Progenitor cell of endocrine pancreas (in vitro differentiated cells): ENCODE results near the gene CAMKK1. TPM values are rescaled to one million over a fixed set of nuclear protein-coding genes. Genes with fewer than 3 reads are reported as not detected.
A peak's percentile ranks its signal among the peaks of the same experiment; 100 is the strongest.

ENCODE experiments used
- DNase-seq: peaks from one replicate; pipeline ENCODE4 v3.0.0; 2021; ENCODE audit warnings: low spot score; ENCODE audit not compliant: unreplicated experiment
- H3K27ac Mint-ChIP-seq: 2 replicates; pipeline ENCODE4 v1.8.0; 2021; ENCODE audit warnings: mild to moderate bottlenecking, moderate library complexity, mixed read lengths
- H3K27me3 Mint-ChIP-seq: 2 replicates; pipeline ENCODE4 v1.8.0; 2021; ENCODE audit warnings: mixed read lengths
- H3K36me3 Mint-ChIP-seq: 2 replicates; pipeline ENCODE4 v1.8.0; 2022; ENCODE audit warnings: mixed read lengths; ENCODE audit not compliant: insufficient read depth
- H3K4me1 Mint-ChIP-seq: 2 replicates; pipeline ENCODE4 v1.8.0; 2021; ENCODE audit warnings: low read depth, mixed read lengths
- H3K4me3 Mint-ChIP-seq: 2 replicates; pipeline ENCODE4 v1.8.0; 2021; ENCODE audit warnings: low read depth, mild to moderate bottlenecking, moderate library complexity, mixed read lengths
- H3K9me3 Mint-ChIP-seq: 2 replicates; pipeline ENCODE4 v1.8.0; 2021; ENCODE audit warnings: low read depth, mixed read lengths
- total RNA-seq: library from RNA; stranded (reverse); gene quantifications from 2 replicates; pipeline ENCODE4 v1.2.1, GENCODE V29; 2021
- TF ChIP-seq, protein P1 (sequence below): fragments of 200-600 bp; sonication (generic); IDR thresholded peaks from one replicate; pipeline ENCODE4 v1.5.0; 2021; ENCODE audit warnings: antibody characterized with exemption, mild to moderate bottlenecking; ENCODE audit not compliant: unreplicated experiment

The CAMKK1 gene
- total RNA-seq, 1 donor from 2014 or later, result 3.6 TPM

DNA sequence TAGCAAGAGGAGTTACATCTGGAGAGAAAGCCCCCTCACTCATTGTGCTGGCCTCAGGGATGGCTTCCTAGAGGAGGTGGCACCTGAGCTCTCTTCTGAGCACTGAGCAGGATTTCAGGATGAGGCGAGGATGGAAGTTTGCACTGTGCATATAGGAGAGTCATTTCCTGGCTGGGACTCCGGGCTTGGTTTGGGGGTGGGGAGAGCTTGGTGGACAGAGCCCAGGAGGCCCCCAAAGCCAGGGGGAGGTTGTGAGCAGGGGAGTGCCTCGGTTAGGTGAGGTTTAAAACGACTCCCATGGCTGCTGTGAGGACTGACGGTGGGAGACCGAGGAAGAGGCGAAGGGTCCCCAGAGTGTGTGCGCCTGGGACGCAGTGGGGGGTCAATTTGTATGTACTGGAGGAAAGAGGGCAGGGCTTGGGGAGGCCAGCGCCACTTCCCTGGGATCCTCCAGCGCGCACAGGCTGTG lies 1.2 kb downstream of the CAMKK1 start:
- Mint-ChIP-seq H3K27ac (no peak overlapping the region), H3K27me3 (peaks cover 37% of the 10 kb centered on the region)

DNA sequence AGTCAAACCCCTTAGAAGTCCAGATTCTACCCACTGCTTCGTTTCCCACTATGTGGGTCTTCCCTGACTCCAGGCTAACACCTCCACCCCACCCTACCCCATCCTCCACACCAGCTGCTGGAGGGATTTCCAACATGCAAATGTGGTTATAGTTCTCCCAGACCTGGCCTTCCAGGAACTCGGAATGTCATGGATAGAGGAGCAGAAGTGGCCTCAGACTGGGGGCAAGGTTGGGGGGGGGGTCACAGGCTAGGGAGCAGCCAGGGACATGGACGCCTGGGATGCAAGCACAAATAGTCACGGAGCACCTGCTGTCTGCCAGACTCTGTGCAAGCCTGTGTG lies 2.0 kb downstream of the CAMKK1 start:
- peaks cover 35% of the 10 kb centered on the region for H3K27me3 Mint-ChIP-seq
- no peak for DNase-seq
- H3K27ac Mint-ChIP-seq, result no peak overlapping the region
- peaks cover 7% of the 10 kb centered on the region for H3K4me1 Mint-ChIP-seq
- no peaks in the 10 kb centered on the region for H3K36me3 Mint-ChIP-seq
- no peaks in the 10 kb centered on the region for H3K9me3 Mint-ChIP-seq
- peak overlapping the region; percentile 61 for H3K4me3 Mint-ChIP-seq
- TF ChIP-seq, protein P1, sequence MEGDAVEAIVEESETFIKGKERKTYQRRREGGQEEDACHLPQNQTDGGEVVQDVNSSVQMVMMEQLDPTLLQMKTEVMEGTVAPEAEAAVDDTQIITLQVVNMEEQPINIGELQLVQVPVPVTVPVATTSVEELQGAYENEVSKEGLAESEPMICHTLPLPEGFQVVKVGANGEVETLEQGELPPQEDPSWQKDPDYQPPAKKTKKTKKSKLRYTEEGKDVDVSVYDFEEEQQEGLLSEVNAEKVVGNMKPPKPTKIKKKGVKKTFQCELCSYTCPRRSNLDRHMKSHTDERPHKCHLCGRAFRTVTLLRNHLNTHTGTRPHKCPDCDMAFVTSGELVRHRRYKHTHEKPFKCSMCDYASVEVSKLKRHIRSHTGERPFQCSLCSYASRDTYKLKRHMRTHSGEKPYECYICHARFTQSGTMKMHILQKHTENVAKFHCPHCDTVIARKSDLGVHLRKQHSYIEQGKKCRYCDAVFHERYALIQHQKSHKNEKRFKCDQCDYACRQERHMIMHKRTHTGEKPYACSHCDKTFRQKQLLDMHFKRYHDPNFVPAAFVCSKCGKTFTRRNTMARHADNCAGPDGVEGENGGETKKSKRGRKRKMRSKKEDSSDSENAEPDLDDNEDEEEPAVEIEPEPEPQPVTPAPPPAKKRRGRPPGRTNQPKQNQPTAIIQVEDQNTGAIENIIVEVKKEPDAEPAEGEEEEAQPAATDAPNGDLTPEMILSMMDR, result no peak

More for the DNA sequence above, 1.2 kb downstream of the CAMKK1 start:
- DNase-seq, result no peak
- Mint-ChIP-seq H3K4me1 (peaks cover 7% of the 10 kb centered on the region), H3K36me3 (no peaks in the 10 kb centered on the region), H3K4me3 (peak overlapping the region; percentile 61), H3K9me3 (no peaks in the 10 kb centered on the region)
- TF ChIP-seq, protein P1, result no peak

DNA sequence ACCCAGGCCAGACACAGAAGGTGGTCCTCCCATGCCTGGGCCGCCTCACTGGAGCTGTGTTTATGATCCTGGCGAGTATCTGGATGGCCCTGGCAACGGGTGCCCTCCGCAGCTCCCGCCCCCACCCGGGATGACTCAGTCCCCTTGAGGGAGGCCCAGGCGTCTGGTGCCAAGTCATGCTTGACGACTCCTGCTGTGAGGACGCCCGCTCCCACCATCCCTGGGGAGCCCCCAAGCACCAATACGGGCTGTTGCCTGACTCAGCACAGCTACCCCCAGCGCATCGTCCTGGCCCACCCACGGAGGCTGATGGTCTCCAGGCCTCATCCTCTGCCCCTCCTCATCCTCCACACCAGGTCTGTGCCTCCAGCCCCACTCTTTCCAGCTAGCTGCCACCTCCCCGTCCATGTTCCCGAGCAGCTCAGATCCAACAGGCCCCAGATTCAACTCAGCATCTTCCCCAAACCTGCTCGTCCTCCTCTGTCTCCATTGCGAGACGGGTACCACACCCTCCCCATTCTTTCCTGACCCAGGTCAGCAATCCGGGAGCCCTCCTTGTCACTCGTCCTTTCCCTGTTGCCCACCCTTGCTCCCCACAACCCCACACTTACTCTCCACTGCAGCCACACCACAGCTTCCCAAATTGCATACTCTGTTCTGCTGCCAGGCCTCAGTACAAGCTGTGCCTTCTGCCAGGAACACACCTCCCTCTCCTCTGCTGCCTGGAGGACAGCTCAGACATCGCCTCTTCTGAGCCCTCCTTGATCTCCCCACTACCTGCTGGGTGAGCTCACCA lies 2.6 kb downstream of the CAMKK1 start:
- peak overlapping the region; percentile 8 for H3K4me3 Mint-ChIP-seq
- H3K27ac Mint-ChIP-seq, result no peak overlapping the region
- peaks cover 35% of the 10 kb centered on the region for H3K27me3 Mint-ChIP-seq

DNA sequence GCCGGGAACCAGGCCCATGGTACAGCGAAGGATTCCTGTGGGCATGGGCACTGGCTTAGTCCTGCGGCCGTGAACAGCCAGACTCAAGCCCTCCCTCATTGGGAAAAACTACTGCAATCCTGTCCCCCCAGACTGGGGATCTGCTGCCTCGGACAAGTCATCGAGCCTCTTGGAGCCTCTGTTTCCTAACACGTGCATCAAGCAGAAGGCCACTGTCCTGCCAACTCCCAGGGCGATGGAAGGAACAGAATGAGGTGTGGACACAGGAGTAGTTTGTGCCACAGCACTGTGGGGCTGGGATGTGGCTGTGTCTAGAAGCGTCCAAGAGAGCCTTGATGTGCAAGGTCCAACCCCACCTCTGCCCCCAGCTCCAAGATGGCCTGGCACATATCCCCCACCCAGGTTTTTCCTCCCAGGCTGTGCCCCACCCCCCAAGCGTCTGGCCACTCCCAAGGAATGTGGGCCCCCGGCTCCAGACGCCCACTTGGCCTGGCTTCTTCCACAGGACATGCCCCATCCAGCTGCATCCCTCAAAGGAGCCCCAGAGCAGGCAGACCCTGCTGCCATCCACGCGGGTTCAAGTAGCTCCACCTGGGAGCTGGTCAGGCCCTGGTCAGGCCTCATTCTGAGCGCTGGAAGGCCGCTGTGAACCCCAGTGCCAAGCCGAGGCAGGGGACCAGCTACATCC lies 3.4 kb downstream of the CAMKK1 start:
- DNase-seq, result no peak
- Mint-ChIP-seq H3K4me1 (peaks cover 7% of the 10 kb centered on the region), H3K36me3 (no peaks in the 10 kb centered on the region), H3K27me3 (peaks cover 32% of the 10 kb centered on the region), H3K9me3 (no peaks in the 10 kb centered on the region), H3K4me3 (no peak overlapping the region), H3K27ac (peak overlapping the region; percentile 41)
- TF ChIP-seq, protein P1, result no peak

More for the DNA sequence above, 2.6 kb downstream of the CAMKK1 start:
- Mint-ChIP-seq H3K9me3 (no peaks in the 10 kb centered on the region), H3K4me1 (peaks cover 7% of the 10 kb centered on the region), H3K36me3 (no peaks in the 10 kb centered on the region)
- TF ChIP-seq, protein P1, result no peak
- DNase-seq, result no peak

DNA sequence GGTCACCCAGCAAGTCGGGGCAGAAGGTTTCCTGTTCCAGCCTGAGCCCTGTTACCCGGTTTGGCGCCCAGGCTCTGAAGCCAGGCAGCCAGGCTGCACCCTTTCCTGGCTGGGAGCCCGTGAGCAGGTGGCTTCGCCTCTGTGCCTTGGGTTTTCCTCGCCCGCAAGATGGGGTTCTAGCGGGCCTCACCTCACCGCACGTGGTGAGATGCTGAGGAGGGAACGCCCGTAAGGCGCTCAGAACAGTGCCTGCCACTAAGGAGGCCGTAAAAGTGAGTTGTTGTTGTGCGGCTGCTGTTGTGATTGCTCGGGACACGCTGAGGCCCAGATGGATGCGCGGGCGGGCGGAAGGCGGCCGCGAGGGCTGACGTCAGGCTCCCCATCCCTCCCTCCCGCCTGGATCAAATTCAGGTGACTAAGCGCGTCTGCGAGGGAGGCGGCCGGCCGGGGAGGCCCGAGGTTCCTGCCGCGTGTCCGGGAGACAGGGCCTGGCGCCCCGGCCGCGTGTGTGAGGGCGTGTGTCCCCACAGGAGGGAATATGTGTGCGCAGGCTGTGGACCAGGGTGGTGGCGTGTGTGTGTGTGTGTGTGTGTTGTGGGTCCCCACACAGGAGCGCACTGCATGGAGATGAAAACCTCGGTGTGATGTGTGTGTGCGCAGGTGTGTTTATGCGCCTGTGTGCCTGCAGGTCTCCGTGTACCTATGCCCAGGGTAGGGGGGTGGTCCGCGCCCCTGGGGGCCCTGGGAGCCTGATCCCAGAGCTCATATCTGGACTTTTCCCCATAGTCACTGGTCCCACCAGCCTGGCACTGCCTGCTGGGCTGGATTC lies 4.3 kb downstream of the CAMKK1 start:
- peaks cover 32% of the 10 kb centered on the region for H3K27me3 Mint-ChIP-seq
- H3K4me1 Mint-ChIP-seq, result peaks cover 4% of the 10 kb centered on the region
- no peak overlapping the region for H3K4me3 Mint-ChIP-seq
- H3K9me3 Mint-ChIP-seq, result no peaks in the 10 kb centered on the region
- H3K27ac Mint-ChIP-seq, result no peak overlapping the region
- TF ChIP-seq, protein P1, result no peak
- DNase-seq, result no peak
- H3K36me3 Mint-ChIP-seq, result no peaks in the 10 kb centered on the region
